Body of pancreas (tissue), 4 donors: ENCODE measurements around the gene ROR1.

Source experiments
- POLR2A ChIP-seq, 3 donors: fragments of 450-650 bp; IDR thresholded peaks; one replicate each; pipeline ENCODE4 v1.6.1; 2016; ENCODE audit warnings: antibody characterized with exemption in 3 of 3, mild to moderate bottlenecking in 2 of 3
- TF ChIP-seq, protein P1 (sequence below), 7 experiments: fragments of 450-650 bp in 4 of 7; fragments of 200-600 bp in 3 of 7; sonication (generic) in 3 of 7; IDR thresholded peaks; one replicate each; pipeline ENCODE4 v1.5.1; 2016 to 2019; ENCODE audit warnings: antibody characterized with exemption in 7 of 7

DNA sequence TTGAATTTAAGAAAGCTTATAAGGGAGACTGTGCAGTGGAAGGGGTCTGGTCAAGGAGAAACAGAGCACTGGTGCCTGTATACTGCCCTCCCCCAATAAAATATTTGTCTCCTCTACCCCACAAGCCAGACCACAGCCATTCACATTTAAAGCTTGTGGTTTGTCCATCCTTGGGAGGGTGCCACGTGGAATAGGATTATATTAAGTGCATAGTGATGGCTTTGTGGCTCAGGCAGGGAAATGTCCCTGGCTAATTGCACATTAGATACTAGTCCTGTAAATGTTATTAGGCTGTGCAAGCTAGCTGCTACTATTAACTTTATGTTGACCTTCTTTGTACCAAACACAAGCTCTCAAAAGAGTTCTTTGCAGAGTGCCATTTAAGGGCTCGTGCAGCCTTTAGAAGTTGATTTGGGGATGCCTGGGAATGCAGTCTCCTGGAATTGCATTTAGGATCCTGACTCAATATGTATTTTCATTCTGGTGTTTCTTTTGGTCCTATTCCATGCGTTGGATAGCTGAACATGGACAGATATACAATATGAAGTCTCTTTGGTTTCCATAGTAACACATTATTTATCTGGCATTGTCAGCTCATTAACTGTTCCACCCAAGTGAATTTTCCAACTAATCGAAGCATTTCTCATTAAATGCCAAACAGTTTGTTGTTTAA, 210.6 kb downstream of the ROR1 start:
- TF ChIP-seq, protein P1, sequence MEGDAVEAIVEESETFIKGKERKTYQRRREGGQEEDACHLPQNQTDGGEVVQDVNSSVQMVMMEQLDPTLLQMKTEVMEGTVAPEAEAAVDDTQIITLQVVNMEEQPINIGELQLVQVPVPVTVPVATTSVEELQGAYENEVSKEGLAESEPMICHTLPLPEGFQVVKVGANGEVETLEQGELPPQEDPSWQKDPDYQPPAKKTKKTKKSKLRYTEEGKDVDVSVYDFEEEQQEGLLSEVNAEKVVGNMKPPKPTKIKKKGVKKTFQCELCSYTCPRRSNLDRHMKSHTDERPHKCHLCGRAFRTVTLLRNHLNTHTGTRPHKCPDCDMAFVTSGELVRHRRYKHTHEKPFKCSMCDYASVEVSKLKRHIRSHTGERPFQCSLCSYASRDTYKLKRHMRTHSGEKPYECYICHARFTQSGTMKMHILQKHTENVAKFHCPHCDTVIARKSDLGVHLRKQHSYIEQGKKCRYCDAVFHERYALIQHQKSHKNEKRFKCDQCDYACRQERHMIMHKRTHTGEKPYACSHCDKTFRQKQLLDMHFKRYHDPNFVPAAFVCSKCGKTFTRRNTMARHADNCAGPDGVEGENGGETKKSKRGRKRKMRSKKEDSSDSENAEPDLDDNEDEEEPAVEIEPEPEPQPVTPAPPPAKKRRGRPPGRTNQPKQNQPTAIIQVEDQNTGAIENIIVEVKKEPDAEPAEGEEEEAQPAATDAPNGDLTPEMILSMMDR (IDR thresholded peaks at IDR 0.05), result no peak
- no peak for TF ChIP-seq POLR2A (IDR thresholded peaks at IDR 0.05)
